Measurements from ENCODE around the gene C11orf87. TPM values are rescaled to one million over a fixed set of nuclear protein-coding genes. Genes with fewer than 3 reads are reported as not detected.

Gene C11orf87
- not detected in 2 replicates for total RNA-seq

DNA sequence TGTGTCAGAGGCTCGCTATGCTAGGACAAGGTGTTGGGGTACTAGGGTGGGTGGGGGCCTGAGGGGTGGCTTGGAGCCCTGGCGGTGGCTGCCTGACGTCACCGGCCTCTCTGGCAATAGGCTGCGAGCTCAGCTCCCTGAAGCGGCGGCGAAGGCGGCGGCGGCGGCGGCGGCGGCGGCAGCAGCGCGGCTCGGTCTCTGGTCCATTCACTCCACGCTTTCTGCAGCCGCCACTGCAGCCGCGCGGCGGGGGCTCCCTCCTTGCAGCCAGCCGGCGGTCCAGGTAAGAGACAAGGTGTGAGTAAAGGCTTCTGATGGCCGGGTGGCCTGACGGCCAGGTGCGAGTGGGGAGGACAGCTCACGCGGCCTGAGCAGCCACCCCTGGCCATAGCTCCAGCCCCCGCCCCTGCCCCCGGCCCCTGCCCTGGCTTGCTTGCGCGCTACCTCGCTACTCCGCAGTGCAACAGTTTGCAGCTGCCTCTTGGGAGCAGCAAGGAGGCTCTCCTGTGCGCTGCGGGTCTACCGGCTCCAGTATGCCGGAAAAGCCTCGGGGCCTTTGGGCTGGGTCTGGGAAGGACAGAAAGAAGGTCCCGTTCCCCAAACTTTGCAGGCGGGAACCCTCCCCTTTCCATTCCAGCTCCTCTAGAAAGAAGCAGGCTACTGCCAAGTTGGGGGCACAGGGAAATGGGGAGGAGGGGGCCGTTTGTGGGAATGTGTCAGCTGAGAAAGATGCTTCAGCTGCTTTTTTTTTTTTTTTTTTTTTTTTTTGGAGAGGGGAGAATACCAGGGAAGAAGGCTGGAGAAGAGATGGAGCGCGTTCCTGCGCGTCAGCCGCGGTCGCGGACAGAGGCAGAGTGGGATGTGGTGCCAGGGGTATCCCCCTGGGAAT is at the start of gene C11orf87:
Gene C11orf87 (plus strand): TSS at position 210 of the 889 bp plus-strand sequence. CDS start 1,444 bp downstream, outside the sequence.

